Mammary epithelial cell (primary cell): ENCODE data around the gene WWC1.

Experiments
- CTCF ChIP-seq, 2 donors: IDR thresholded peaks in 1 of 2; conservative IDR thresholded peaks in 1 of 2; 2 replicates each; pipeline ENCODE4 v1.5.1; 2011 to 2012; ENCODE audit warnings: inconsistent platforms in 2 of 2, low read length in 2 of 2, mild to moderate bottlenecking in 2 of 2, control low read depth in 1 of 2, low read depth in 1 of 2; ENCODE audit not compliant: insufficient read depth in 1 of 2; ENCODE audit errors: extremely low read depth in 1 of 2
- EZH2 ChIP-seq: IDR thresholded peaks from 2 replicates; pipeline ENCODE4 v1.6.1; 2012; ENCODE audit warnings: low read length, inconsistent platforms, borderline replicate concordance

GRCh38 chr5:168319774-168320173, 28.3 kb downstream of the WWC1 start:
- no peak for TF ChIP-seq CTCF (conservative IDR thresholded peaks at IDR 0.05 in 1 of 2, IDR thresholded peaks at IDR 0.05 in 1 of 2; ENCODE audit: extremely low read depth in 1 of 2, insufficient read depth in 1 of 2, low read depth in 1 of 2, low read length in 2 of 2)
- TF ChIP-seq EZH2 = no peak
